GM19240 (cell line): ENCODE measurements around the gene KRTAP10-8.
"Not testable (repeated sequence)": the region's sequence is repeated elsewhere in the genome, so short reads cannot be mapped to it uniquely, and the experiment has no call there.

Experiments
- DNase-seq: peaks from one replicate; pipeline ENCODE4 v3.0.0; 2011; ENCODE audit warnings: low spot score; ENCODE audit not compliant: insufficient read length

The KRTAP10-8 gene

GRCh38 chr21:44579056-44579832, 32.6 kb upstream of the KRTAP10-8 start:
- no peak for DNase-seq

GRCh38 chr21:44579833-44580144, 32.1 kb upstream of the KRTAP10-8 start:
- DNase-seq = no peak

GRCh38 chr21:44580231-44580821, 31.6 kb upstream of the KRTAP10-8 start, which contains the start of gene KRTAP10-5:
KRTAP10-5 (minus strand) TSS chr21:44580604; CDS start chr21:44580578, 26 bp downstream.
- DNase-seq = not testable (repeated sequence)

DNA sequence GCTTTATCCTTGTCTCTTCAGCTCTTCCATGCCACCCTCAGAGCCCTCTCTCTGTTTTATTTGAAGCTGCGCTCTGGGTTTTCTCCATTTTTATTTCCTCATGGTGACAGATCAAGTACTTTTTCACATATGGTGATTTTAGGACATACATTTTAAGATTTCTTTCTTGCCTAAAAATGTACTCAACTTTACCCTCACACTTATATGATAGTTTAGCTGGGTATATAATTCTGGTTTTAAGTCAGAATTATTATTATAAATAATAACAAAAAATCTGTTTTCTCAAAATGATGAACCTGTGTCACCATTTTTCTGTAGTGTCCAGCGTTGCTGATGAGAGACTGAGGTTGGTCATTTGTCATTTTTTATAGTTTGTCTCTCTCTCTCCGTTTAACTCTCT, 30.7 kb upstream of the KRTAP10-8 start:
- no peak for DNase-seq

GRCh38 chr21:44582055-44582454, 29.8 kb upstream of the KRTAP10-8 start:
- DNase-seq = no peak

GRCh38 chr21:44583089-44583799, 28.6 kb upstream of the KRTAP10-8 start:
- no peak for DNase-seq

- DNase-seq = no peak
Observed at GRCh38 chr21:44583800-44584147, 28.1 kb upstream of the KRTAP10-8 start.

- DNase-seq = no peak
Observed at GRCh38 chr21:44585892-44586291, 26.0 kb upstream of the KRTAP10-8 start.

GRCh38 chr21:44589094-44589493, 22.8 kb upstream of the KRTAP10-8 start:
- no peak for DNase-seq

DNA sequence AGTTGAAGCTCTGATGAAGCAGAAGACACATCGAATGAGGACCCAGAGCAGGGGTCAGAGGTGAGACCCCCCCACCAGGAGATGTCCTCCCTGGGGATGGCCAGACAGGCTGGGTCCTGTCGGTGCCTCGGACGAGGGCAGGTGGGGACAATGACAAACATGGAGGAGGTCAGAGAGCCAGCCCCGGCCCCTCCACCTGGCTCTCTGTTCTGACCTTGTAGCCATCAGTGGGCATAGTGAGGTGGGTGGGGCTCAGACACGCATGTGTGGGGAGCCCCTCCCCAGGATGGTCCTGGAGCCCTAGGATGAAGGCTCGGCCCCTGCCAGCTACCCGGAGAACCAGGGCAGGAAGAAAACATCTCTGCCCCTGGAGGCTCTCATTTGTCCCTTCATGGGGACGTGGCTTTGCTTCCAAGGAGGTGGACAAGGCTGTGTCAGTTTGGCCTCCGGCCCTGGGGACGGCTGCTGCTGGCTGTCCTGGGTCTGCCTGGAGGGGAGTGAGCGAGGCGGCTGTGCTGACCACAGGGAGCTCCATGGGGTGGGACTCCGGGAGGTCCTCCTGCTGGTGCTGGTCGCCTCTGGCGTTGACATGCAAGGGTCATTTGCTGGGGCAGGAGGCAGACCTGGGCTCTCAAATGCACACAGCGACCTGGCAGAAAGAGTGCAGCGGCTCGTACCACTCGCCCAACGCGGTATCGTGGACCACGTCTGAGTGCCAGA, 22.1 kb upstream of the KRTAP10-8 start:
- no peak for DNase-seq

- DNase-seq = no peak
Observed at GRCh38 chr21:44590311-44590721, 21.6 kb upstream of the KRTAP10-8 start.

GRCh38 chr21:44590897-44591800, 20.7 kb upstream of the KRTAP10-8 start:
- DNase-seq = not testable (repeated sequence)

- DNase-seq = not testable (repeated sequence)
Observed at GRCh38 chr21:44591801-44592130, 20.1 kb upstream of the KRTAP10-8 start.

GRCh38 chr21:44592446-44593311, 19.2 kb upstream of the KRTAP10-8 start, which contains the start of gene KRTAP10-6:
KRTAP10-6 (minus strand) TSS chr21:44592505; CDS start chr21:44592484, 21 bp downstream.
- DNase-seq = no peak

GRCh38 chr21:44593598-44594405, 18.1 kb upstream of the KRTAP10-8 start:
- no peak for DNase-seq

GRCh38 chr21:44594406-44594916, 17.4 kb upstream of the KRTAP10-8 start:
- DNase-seq = no peak

DNA sequence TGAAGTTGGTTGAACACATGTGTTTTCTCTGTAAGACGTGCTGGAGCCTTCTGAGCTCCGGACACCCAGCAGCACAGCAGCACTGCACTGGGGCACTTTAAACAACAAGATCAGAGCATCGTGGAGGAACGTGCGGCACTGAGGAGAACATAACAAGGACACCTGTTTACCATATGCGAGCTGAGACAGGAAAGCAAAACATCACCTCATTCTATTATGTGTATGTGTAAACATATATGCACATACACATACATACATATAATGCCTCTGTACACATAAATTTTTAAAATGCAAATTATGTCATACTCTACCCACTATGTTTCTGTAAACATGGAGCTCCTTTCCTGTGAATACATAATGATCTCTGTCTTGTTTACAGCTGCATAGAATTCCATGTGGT, 16.4 kb upstream of the KRTAP10-8 start:
- no peak for DNase-seq

GRCh38 chr21:44596068-44596725, 15.7 kb upstream of the KRTAP10-8 start:
- DNase-seq = no peak
